ENCODE results near the gene GNG4.

- TF ChIP-seq SREBF1 (IDR thresholded peaks at IDR 0.05; ENCODE audit: borderline replicate concordance, low read depth, low read length), result no peak
- no peak for TF ChIP-seq CTCF (IDR thresholded peaks at IDR 0.05 in 2 of 3, conservative IDR thresholded peaks at IDR 0.05 in 1 of 3; ENCODE audit: insufficient read depth in 2 of 3, low read depth in 1 of 3, low read length in 3 of 3)
- TF ChIP-seq CUX1 (CRISPR knock-in tag; IDR thresholded peaks at IDR 0.05), result no peak
- TF ChIP-seq KDM1A (IDR thresholded peaks at IDR 0.05), result no peak
- TF ChIP-seq RFX5 (IDR thresholded peaks at IDR 0.05; ENCODE audit: low read depth, low read length), result no peak
- TF ChIP-seq MYNN (IDR thresholded peaks at IDR 0.05), result no peak
- TF ChIP-seq MYNN (CRISPR knock-in tag; IDR thresholded peaks at IDR 0.05), result no peak
- TF ChIP-seq PTRF (tag; IDR thresholded peaks at IDR 0.05), result no peak
- TF ChIP-seq STAT6 (CRISPR knock-in tag; IDR thresholded peaks at IDR 0.05), result no peak
- no peak for TF ChIP-seq KAT7 (CRISPR knock-in tag; IDR thresholded peaks at IDR 0.05; ENCODE audit: borderline replicate concordance)
- TF ChIP-seq ESRRA (IDR thresholded peaks at IDR 0.05; ENCODE audit: borderline replicate concordance, low read depth), result no peak
Observed at GRCh38 chr1:235671992-235672391, 22.4 kb upstream of the GNG4 start.

Measured in K562 (cell line).